HEK293 (cell line): ENCODE data around the gene ESRRA.

Experiments used
- CTCF ChIA-PET: fragments of 350-600 bp; formaldehyde crosslinking; extraction: SDS; loops from one replicate; lab custom pipeline; 2021; ENCODE audit warnings: antibody characterized with exemption; lab: Yijun Ruan, JAX
- POLR2A ChIA-PET: fragments of 300-600 bp; formaldehyde crosslinking; extraction: SDS; loops from one replicate; lab custom pipeline; 2020; ENCODE audit warnings: antibody characterized with exemption, inconsistent platforms; lab: Yijun Ruan, JAX
- H3K27ac ChIP-seq: fragments of 200-500 bp; sonication (Bioruptor generic); 2 replicates; pipeline ENCODE4 v1.5.1; 2014; ENCODE audit warnings: low read depth, low read length, control low read depth, inconsistent platforms; ENCODE audit errors: extremely low read depth
- H3K36me3 ChIP-seq, 2 experiments: fragments of 200-500 bp in 1 of 2; sonication (Bioruptor generic) in 1 of 2; 1 replicate in 1 of 2; 2 replicates in 1 of 2; pipeline ENCODE4 v1.5.1; 2014 to 2017; ENCODE audit warnings: inconsistent platforms in 2 of 2, low read length in 2 of 2; ENCODE audit not compliant: control insufficient read depth in 2 of 2, insufficient read depth in 1 of 2
- H3K4me1 ChIP-seq: fragments of 200-500 bp; sonication (Bioruptor generic); 2 replicates; pipeline ENCODE4 v1.5.1; 2014; ENCODE audit warnings: mild to moderate bottlenecking, low read length, inconsistent platforms; ENCODE audit not compliant: control insufficient read depth, insufficient read depth
- H3K4me3 ChIP-seq: 2 replicates; pipeline ENCODE4 v1.5.1; 2011; ENCODE audit warnings: low read depth, mild to moderate bottlenecking, control low read depth, low read length, moderate library complexity
- H3K9me3 ChIP-seq: fragments of 200-500 bp; sonication (Bioruptor generic); 2 replicates; pipeline ENCODE4 v1.5.1; 2014; ENCODE audit warnings: low read depth, low read length, inconsistent platforms; ENCODE audit not compliant: control insufficient read depth, insufficient read depth
- GLIS1 ChIP-seq: fragments of 450-650 bp; formaldehyde crosslinking; IDR thresholded peaks from 2 replicates; pipeline ENCODE4 v1.5.1; 2016; ENCODE audit warnings: missing biosample characterization, missing genetic modification characterization
- HOXD13 ChIP-seq: sonication (generic); formaldehyde crosslinking; IDR thresholded peaks from 2 replicates; pipeline ENCODE4 v1.8.0; 2022; ENCODE audit warnings: missing genetic modification reagents, borderline replicate concordance
- IKZF3 ChIP-seq: fragments of 450-650 bp; IDR thresholded peaks from 2 replicates; pipeline ENCODE4 v1.5.0; 2018; ENCODE audit warnings: missing biosample characterization, mild to moderate bottlenecking, missing genetic modification characterization, moderate library complexity
- PBX3 ChIP-seq: sonication (generic); formaldehyde crosslinking; IDR thresholded peaks from 2 replicates; pipeline ENCODE4 v1.8.1; 2022; ENCODE audit warnings: mild to moderate bottlenecking, moderate library complexity, missing genetic modification reagents
- SP2 ChIP-seq: fragments of 450-650 bp; formaldehyde crosslinking; IDR thresholded peaks from 2 replicates; pipeline ENCODE4 v1.5.1; 2016; ENCODE audit warnings: missing biosample characterization, missing genetic modification characterization
- SP3 ChIP-seq: fragments of 450-650 bp; formaldehyde crosslinking; IDR thresholded peaks from 2 replicates; pipeline ENCODE4 v1.5.1; 2016; ENCODE audit warnings: missing biosample characterization, missing genetic modification characterization
- ZBTB48 ChIP-seq: fragments of 450-650 bp; formaldehyde crosslinking; IDR thresholded peaks from 2 replicates; pipeline ENCODE4 v1.5.1; 2016; ENCODE audit warnings: missing biosample characterization, missing genetic modification characterization
- ZBTB49 ChIP-seq: fragments of 450-650 bp; formaldehyde crosslinking; IDR thresholded peaks from 2 replicates; pipeline ENCODE4 v1.5.1; 2016; ENCODE audit warnings: missing biosample characterization, missing genetic modification characterization, low read depth
- ZFP69B ChIP-seq: fragments of 450-650 bp; formaldehyde crosslinking; IDR thresholded peaks from 2 replicates; pipeline ENCODE4 v1.5.1; 2016; ENCODE audit warnings: missing biosample characterization, missing genetic modification characterization
- ZNF2 ChIP-seq: fragments of 450-650 bp; formaldehyde crosslinking; IDR thresholded peaks from 2 replicates; pipeline ENCODE4 v1.5.1; 2016; ENCODE audit warnings: missing biosample characterization, missing genetic modification characterization
- ZNF23 ChIP-seq: fragments of 450-650 bp; formaldehyde crosslinking; IDR thresholded peaks from 2 replicates; pipeline ENCODE4 v1.5.1; 2016; ENCODE audit warnings: missing biosample characterization, missing genetic modification characterization, borderline replicate concordance
- ZNF280D ChIP-seq: fragments of 450-650 bp; formaldehyde crosslinking; IDR thresholded peaks from 2 replicates; pipeline ENCODE4 v1.5.1; 2016; ENCODE audit warnings: missing biosample characterization, missing genetic modification characterization
- ZNF335 ChIP-seq: fragments of 450-650 bp; formaldehyde crosslinking; conservative IDR thresholded peaks from 2 replicates; pipeline ENCODE4 v1.5.1; 2016; ENCODE audit warnings: missing biosample characterization, missing genetic modification characterization
- ZNF514 ChIP-seq: fragments of 450-650 bp; formaldehyde crosslinking; IDR thresholded peaks from 2 replicates; pipeline ENCODE4 v1.5.1; 2016; ENCODE audit warnings: missing biosample characterization, missing genetic modification characterization
- ZNF555 ChIP-seq: fragments of 450-650 bp; formaldehyde crosslinking; conservative IDR thresholded peaks from 2 replicates; pipeline ENCODE4 v1.5.1; 2017; ENCODE audit warnings: missing biosample characterization, mild to moderate bottlenecking, missing genetic modification characterization, inconsistent platforms
- ZNF623 ChIP-seq: fragments of 450-650 bp; formaldehyde crosslinking; IDR thresholded peaks from 2 replicates; pipeline ENCODE4 v1.5.1; 2016; ENCODE audit warnings: missing biosample characterization, missing genetic modification characterization
- ZNF768 ChIP-seq: fragments of 450-650 bp; formaldehyde crosslinking; IDR thresholded peaks from 2 replicates; pipeline ENCODE4 v1.5.1; 2018; ENCODE audit warnings: missing biosample characterization, mild to moderate bottlenecking, missing genetic modification characterization
- ZNF785 ChIP-seq: fragments of 450-650 bp; formaldehyde crosslinking; IDR thresholded peaks from 2 replicates; pipeline ENCODE4 v1.5.1; 2016; ENCODE audit warnings: missing biosample characterization, missing genetic modification characterization
- TF ChIP-seq, protein P1 (sequence below): fragments of 450-650 bp; formaldehyde crosslinking; IDR thresholded peaks from 2 replicates; pipeline ENCODE4 v1.5.1; 2016; ENCODE audit warnings: missing biosample characterization, missing genetic modification characterization
- TF ChIP-seq, protein P2 (sequence below): fragments of 450-650 bp; formaldehyde crosslinking; conservative IDR thresholded peaks from 2 replicates; pipeline ENCODE4 v1.5.1; 2016; ENCODE audit warnings: low read depth, missing biosample characterization, missing genetic modification characterization
- TF ChIP-seq, protein P3 (sequence below): fragments of 450-650 bp; formaldehyde crosslinking; IDR thresholded peaks from 2 replicates; pipeline ENCODE4 v1.5.1; 2017; ENCODE audit warnings: missing biosample characterization, missing genetic modification characterization

ESRRA gene

GRCh38 chr11:64341851-64342791 lies 36.8 kb downstream of the ESRRA start:
- Histone ChIP-seq H3K4me3 (peak overlapping the region; percentile 25), H3K4me1 (no peaks in the 10 kb centered on the region), H3K9me3 (no peaks in the 10 kb centered on the region), H3K27ac (no peak overlapping the region; the same call in 1 of the 2 replicates), H3K36me3 (no peaks in the 10 kb centered on the region)
- ChIA-PET POLR2A (interaction anchor here (0.6 to 2.2 kb wide), 10 partner anchors 10 to 1663 kb away, joined by 3 to 19 read pairs (median 5); partner anchors contain the start of genes FKBP2, PRDX5 and TRMT112), CTCF (interaction anchor here (1.8 to 7.9 kb wide), 6 partner anchors 10 to 137 kb away, joined by 4 to 86 read pairs (median 11); partner anchors contain the start of genes ESRRA, PRDX5 and TRMT112)
- TF ChIP-seq ZNF623 (tag by site-specific recombination) (no peak), ZNF785 (tag by site-specific recombination) (no peak), ZNF768 (tag by site-specific recombination) (no peak), HOXD13 (CRISPR knock-in tag) (no peak), ZNF335 (tag by site-specific recombination) (peak; percentile 53), ZNF23 (no peak), PBX3 (CRISPR knock-in tag) (no peak), ZBTB48 (no peak), ZBTB49 (tag by site-specific recombination) (no peak), ZNF2 (no peak), ZNF555 (no peak), SP2 (tag by site-specific recombination) (peak; percentile 64), GLIS1 (tag by site-specific recombination) (peak; percentile 42), IKZF3 (0 out of 2 replicates have a peak, but pooled peaks have one; percentile 14), SP3 (tag by site-specific recombination) (peak; percentile 64), ZNF280D (tag by site-specific recombination) (no peak), ZFP69B (tag by site-specific recombination) (no peak), ZNF514 (tag by site-specific recombination) (no peak)
- TF ChIP-seq, protein P1, sequence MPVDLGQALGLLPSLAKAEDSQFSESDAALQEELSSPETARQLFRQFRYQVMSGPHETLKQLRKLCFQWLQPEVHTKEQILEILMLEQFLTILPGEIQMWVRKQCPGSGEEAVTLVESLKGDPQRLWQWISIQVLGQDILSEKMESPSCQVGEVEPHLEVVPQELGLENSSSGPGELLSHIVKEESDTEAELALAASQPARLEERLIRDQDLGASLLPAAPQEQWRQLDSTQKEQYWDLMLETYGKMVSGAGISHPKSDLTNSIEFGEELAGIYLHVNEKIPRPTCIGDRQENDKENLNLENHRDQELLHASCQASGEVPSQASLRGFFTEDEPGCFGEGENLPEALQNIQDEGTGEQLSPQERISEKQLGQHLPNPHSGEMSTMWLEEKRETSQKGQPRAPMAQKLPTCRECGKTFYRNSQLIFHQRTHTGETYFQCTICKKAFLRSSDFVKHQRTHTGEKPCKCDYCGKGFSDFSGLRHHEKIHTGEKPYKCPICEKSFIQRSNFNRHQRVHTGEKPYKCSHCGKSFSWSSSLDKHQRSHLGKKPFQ = no peak
- TF ChIP-seq, protein P2, sequence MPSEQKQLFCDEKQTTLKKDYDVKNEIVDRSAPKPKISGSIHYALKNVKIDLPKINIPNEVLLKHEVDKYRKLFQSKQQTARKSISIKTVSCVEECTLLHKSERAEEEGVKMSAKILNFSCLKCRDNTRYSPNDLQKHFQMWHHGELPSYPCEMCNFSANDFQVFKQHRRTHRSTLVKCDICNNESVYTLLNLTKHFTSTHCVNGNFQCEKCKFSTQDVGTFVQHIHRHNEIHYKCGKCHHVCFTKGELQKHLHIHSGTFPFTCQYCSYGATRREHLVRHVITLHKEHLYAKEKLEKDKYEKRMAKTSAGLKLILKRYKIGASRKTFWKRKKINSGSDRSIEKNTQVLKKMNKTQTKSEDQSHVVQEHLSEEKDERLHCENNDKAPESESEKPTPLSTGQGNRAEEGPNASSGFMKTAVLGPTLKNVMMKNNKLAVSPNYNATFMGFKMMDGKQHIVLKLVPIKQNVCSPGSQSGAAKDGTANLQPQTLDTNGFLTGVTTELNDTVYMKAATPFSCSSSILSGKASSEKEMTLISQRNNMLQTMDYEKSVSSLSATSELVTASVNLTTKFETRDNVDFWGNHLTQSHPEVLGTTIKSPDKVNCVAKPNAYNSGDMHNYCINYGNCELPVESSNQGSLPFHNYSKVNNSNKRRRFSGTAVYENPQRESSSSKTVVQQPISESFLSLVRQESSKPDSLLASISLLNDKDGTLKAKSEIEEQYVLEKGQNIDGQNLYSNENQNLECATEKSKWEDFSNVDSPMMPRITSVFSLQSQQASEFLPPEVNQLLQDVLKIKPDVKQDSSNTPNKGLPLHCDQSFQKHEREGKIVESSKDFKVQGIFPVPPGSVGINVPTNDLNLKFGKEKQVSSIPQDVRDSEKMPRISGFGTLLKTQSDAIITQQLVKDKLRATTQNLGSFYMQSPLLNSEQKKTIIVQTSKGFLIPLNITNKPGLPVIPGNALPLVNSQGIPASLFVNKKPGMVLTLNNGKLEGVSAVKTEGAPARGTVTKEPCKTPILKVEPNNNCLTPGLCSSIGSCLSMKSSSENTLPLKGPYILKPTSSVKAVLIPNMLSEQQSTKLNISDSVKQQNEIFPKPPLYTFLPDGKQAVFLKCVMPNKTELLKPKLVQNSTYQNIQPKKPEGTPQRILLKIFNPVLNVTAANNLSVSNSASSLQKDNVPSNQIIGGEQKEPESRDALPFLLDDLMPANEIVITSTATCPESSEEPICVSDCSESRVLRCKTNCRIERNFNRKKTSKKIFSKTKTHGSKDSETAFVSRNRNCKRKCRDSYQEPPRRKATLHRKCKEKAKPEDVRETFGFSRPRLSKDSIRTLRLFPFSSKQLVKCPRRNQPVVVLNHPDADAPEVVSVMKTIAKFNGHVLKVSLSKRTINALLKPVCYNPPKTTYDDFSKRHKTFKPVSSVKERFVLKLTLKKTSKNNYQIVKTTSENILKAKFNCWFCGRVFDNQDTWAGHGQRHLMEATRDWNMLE = no peak
- TF ChIP-seq, protein P3, sequence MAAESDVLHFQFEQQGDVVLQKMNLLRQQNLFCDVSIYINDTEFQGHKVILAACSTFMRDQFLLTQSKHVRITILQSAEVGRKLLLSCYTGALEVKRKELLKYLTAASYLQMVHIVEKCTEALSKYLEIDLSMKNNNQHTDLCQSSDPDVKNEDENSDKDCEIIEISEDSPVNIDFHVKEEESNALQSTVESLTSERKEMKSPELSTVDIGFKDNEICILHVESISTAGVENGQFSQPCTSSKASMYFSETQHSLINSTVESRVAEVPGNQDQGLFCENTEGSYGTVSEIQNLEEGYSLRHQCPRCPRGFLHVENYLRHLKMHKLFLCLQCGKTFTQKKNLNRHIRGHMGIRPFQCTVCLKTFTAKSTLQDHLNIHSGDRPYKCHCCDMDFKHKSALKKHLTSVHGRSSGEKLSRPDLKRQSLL (tag by site-specific recombination) = peak; percentile 59
